BJ (cell line): ENCODE measurements around the gene XYLT1. TPM values are rescaled to one million over a fixed set of nuclear protein-coding genes. Genes with fewer than 3 reads are reported as not detected.
A peak's percentile ranks its signal among the peaks of the same experiment; 100 is the strongest.

Experiments used
- CTCF ChIA-PET: fragments of 350-600 bp; formaldehyde crosslinking; extraction: SDS; loops from one replicate; lab custom pipeline; 2021; ENCODE audit warnings: antibody characterized with exemption, inconsistent platforms; lab: Yijun Ruan, JAX
- POLR2A ChIA-PET: fragments of 300-600 bp; sonication (Branson Sonifier 250); formaldehyde crosslinking; extraction: SDS; loops from one replicate; lab custom pipeline; 2021; ENCODE audit warnings: antibody characterized with exemption; lab: Charles Lee
- DNase-seq: peaks from one replicate; pipeline ENCODE4 v3.0.0-alpha.2; 2011; ENCODE audit warnings: low read depth
- H3K27me3 ChIP-seq: 2 replicates; pipeline ENCODE4 v1.6.0; 2011; ENCODE audit warnings: low read length; ENCODE audit not compliant: control insufficient read depth, insufficient read depth
- H3K36me3 ChIP-seq: 2 replicates; pipeline ENCODE4 v1.5.1; 2011; ENCODE audit warnings: low read length; ENCODE audit not compliant: control insufficient read depth, insufficient read depth
- H3K4me3 ChIP-seq: 2 replicates; pipeline ENCODE4 v1.5.1; 2011; ENCODE audit warnings: low read depth, mild to moderate bottlenecking, control low read depth, low read length
- CTCF ChIP-seq: IDR thresholded peaks from 2 replicates; pipeline ENCODE4 v1.5.1; 2011; ENCODE audit warnings: low read depth, mild to moderate bottlenecking, control low read depth, inconsistent platforms, low read length, moderate library complexity; ENCODE audit not compliant: insufficient read depth
- polyA plus RNA-seq: library from polyadenylated mRNA; depleted of rRNA; stranded (reverse); fragments of >200 nt; gene quantifications from 2 replicates; pipeline ENCODE4 v1.2.3, GENCODE V29; 2011

Gene XYLT1
- polyA plus RNA-seq, 1 experiment = 15.9 TPM

- ChIA-PET CTCF (no interaction called here), POLR2A (no interaction called here)
- no peak for TF ChIP-seq CTCF
- no peak overlapping the region for H3K4me3 ChIP-seq
- H3K36me3 ChIP-seq = no peaks in the 10 kb centered on the region
- no peaks in the 10 kb centered on the region for H3K27me3 ChIP-seq
- DNase-seq = no peak
Measured at GRCh38 chr16:17382949-17383863, 87.6 kb downstream of the XYLT1 start.

GRCh38 chr16:17382514-17382913, 88.2 kb downstream of the XYLT1 start:
- TF ChIP-seq CTCF = no peak
- Histone ChIP-seq H3K27me3 (no peaks in the 10 kb centered on the region), H3K36me3 (no peaks in the 10 kb centered on the region), H3K4me3 (no peak overlapping the region)
- CTCF ChIA-PET = no interaction called here
- no peak for DNase-seq
- POLR2A ChIA-PET = no interaction called here

DNA sequence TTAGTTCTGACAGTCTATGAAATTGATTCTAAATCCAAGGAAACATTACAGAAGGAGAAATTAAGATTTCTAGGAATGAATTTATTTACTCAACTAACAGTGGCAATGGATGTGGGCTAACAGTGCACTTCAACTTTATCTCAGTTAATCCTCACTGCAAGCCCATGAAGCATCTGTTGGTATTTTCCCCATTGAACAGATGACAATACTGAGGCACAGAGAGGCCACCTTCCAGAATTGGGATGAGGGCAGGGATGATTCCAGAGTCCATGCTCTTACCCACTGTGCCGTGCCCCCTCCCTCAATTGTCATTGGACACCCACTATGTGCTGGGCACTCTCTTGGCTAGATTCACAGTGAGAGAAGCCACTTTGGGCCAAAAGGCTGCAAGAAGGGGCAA, 89.0 kb downstream of the XYLT1 start:
- no peak for TF ChIP-seq CTCF
- no peak overlapping the region for H3K4me3 ChIP-seq
- POLR2A ChIA-PET = no interaction called here
- H3K27me3 ChIP-seq = no peaks in the 10 kb centered on the region
- CTCF ChIA-PET = interaction anchor here (1.2 kb wide), 1 partner anchor 21 kb away, joined by 3 read pairs; no protein-coding TSS in a partner anchor
- no peak for DNase-seq
- H3K36me3 ChIP-seq = no peaks in the 10 kb centered on the region

- Histone ChIP-seq H3K27me3 (no peaks in the 10 kb centered on the region), H3K4me3 (no peak overlapping the region), H3K36me3 (no peaks in the 10 kb centered on the region)
- POLR2A ChIA-PET = interaction anchor here (0.6 kb wide), 1 partner anchor 1410 kb away, joined by 3 read pairs; the partner anchor contains the start of gene RPS15A
- no peak for DNase-seq
- CTCF ChIA-PET = interaction anchor here (1.3 kb wide), 1 partner anchor 10 kb away, joined by 3 read pairs; no protein-coding TSS in a partner anchor
- no peak for TF ChIP-seq CTCF
Measured at GRCh38 chr16:17380613-17381012, 90.1 kb downstream of the XYLT1 start.

DNA sequence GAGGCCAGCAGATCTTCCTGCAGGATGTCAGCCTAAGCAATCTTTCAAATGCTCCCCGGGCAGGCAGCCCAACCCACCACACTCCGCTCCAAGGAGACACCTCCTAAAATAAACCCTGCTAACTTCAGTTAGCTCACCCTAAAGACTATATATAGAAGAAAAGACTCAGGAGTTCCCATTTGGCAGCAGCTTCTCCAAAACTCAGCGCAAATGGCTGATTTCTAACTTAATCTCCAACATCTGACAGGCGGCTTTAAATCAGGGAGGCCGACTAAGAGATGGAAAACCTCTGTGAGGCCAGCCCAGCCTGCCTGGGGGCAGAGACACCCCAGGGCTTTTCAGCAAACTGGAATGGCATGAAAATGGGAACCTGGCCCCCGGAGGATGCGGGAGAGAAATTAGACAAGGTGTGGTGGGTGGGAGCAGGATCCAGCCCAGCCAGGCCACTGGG, 91.6 kb downstream of the XYLT1 start:
- TF ChIP-seq CTCF = no peak
- Histone ChIP-seq H3K4me3 (no peak overlapping the region), H3K27me3 (no peaks in the 10 kb centered on the region), H3K36me3 (no peaks in the 10 kb centered on the region)
- peak; percentile 73 for DNase-seq
- CTCF ChIA-PET = interaction anchor here (2.1 kb wide), 1 partner anchor 12 kb away, joined by 8 read pairs; no protein-coding TSS in a partner anchor
- POLR2A ChIA-PET = no interaction called here
